HEK293 (cell line): ENCODE data around the gene KRT4.

Experiments
- CTCF ChIA-PET: fragments of 350-600 bp; formaldehyde crosslinking; extraction: SDS; loops from one replicate; lab custom pipeline; 2021; ENCODE audit warnings: antibody characterized with exemption; lab: Yijun Ruan, JAX
- POLR2A ChIA-PET: fragments of 300-600 bp; formaldehyde crosslinking; extraction: SDS; loops from one replicate; lab custom pipeline; 2020; ENCODE audit warnings: antibody characterized with exemption, inconsistent platforms; lab: Yijun Ruan, JAX
- H3K27ac ChIP-seq: fragments of 200-500 bp; sonication (Bioruptor generic); 2 replicates; pipeline ENCODE4 v1.5.1; 2014; ENCODE audit warnings: low read depth, low read length, control low read depth, inconsistent platforms; ENCODE audit errors: extremely low read depth
- H3K36me3 ChIP-seq, 2 experiments: fragments of 200-500 bp in 1 of 2; sonication (Bioruptor generic) in 1 of 2; 1 replicate in 1 of 2; 2 replicates in 1 of 2; pipeline ENCODE4 v1.5.1; 2014 to 2017; ENCODE audit warnings: inconsistent platforms in 2 of 2, low read length in 2 of 2; ENCODE audit not compliant: control insufficient read depth in 2 of 2, insufficient read depth in 1 of 2
- H3K4me1 ChIP-seq: fragments of 200-500 bp; sonication (Bioruptor generic); 2 replicates; pipeline ENCODE4 v1.5.1; 2014; ENCODE audit warnings: mild to moderate bottlenecking, low read length, inconsistent platforms; ENCODE audit not compliant: control insufficient read depth, insufficient read depth
- H3K4me3 ChIP-seq: 2 replicates; pipeline ENCODE4 v1.5.1; 2011; ENCODE audit warnings: low read depth, mild to moderate bottlenecking, control low read depth, low read length, moderate library complexity
- H3K9me3 ChIP-seq: fragments of 200-500 bp; sonication (Bioruptor generic); 2 replicates; pipeline ENCODE4 v1.5.1; 2014; ENCODE audit warnings: low read depth, low read length, inconsistent platforms; ENCODE audit not compliant: control insufficient read depth, insufficient read depth
- HOXD13 ChIP-seq: sonication (generic); formaldehyde crosslinking; IDR thresholded peaks from 2 replicates; pipeline ENCODE4 v1.8.0; 2022; ENCODE audit warnings: missing genetic modification reagents, borderline replicate concordance
- OSR2 ChIP-seq: fragments of 450-650 bp; formaldehyde crosslinking; IDR thresholded peaks from 2 replicates; pipeline ENCODE4 v1.5.1; 2016; ENCODE audit warnings: missing biosample characterization, missing genetic modification characterization
- PATZ1 ChIP-seq: fragments of 450-650 bp; formaldehyde crosslinking; IDR thresholded peaks from 2 replicates; pipeline ENCODE4 v1.5.1; 2016; ENCODE audit warnings: missing biosample characterization, missing genetic modification characterization
- SCRT2 ChIP-seq: fragments of 450-650 bp; formaldehyde crosslinking; IDR thresholded peaks from 2 replicates; pipeline ENCODE4 v1.5.1; 2016; ENCODE audit warnings: missing biosample characterization, missing genetic modification characterization
- SP3 ChIP-seq: fragments of 450-650 bp; formaldehyde crosslinking; IDR thresholded peaks from 2 replicates; pipeline ENCODE4 v1.5.1; 2016; ENCODE audit warnings: missing biosample characterization, missing genetic modification characterization
- TSHZ1 ChIP-seq: fragments of 450-650 bp; formaldehyde crosslinking; IDR thresholded peaks from 2 replicates; pipeline ENCODE4 v1.5.1; 2016; ENCODE audit warnings: missing biosample characterization, missing genetic modification characterization, borderline replicate concordance
- ZBTB11 ChIP-seq: fragments of 450-650 bp; formaldehyde crosslinking; conservative IDR thresholded peaks from 2 replicates; pipeline ENCODE4 v1.5.1; 2016; ENCODE audit warnings: low read depth, missing biosample characterization, missing genetic modification characterization
- ZBTB21 ChIP-seq: fragments of 450-650 bp; formaldehyde crosslinking; IDR thresholded peaks from 2 replicates; pipeline ENCODE4 v1.5.1; 2017; ENCODE audit warnings: missing biosample characterization, missing genetic modification characterization
- ZBTB44 ChIP-seq: fragments of 450-650 bp; IDR thresholded peaks from 2 replicates; pipeline ENCODE4 v1.5.1; 2018; ENCODE audit warnings: missing biosample characterization, mild to moderate bottlenecking, missing genetic modification characterization
- ZNF175 ChIP-seq: fragments of 450-650 bp; formaldehyde crosslinking; IDR thresholded peaks from 2 replicates; pipeline ENCODE4 v1.5.1; 2016; ENCODE audit warnings: missing biosample characterization, missing genetic modification characterization
- ZNF202 ChIP-seq: fragments of 450-650 bp; formaldehyde crosslinking; IDR thresholded peaks from 2 replicates; pipeline ENCODE4 v1.5.1; 2016; ENCODE audit warnings: missing biosample characterization, missing genetic modification characterization, borderline replicate concordance
- ZNF221 ChIP-seq: fragments of 450-650 bp; formaldehyde crosslinking; IDR thresholded peaks from 2 replicates; pipeline ENCODE4 v1.5.1; 2017; ENCODE audit warnings: missing biosample characterization, missing genetic modification characterization, borderline replicate concordance
- ZNF433 ChIP-seq: fragments of 450-650 bp; formaldehyde crosslinking; IDR thresholded peaks from 2 replicates; pipeline ENCODE4 v1.5.1; 2016; ENCODE audit warnings: missing biosample characterization, missing genetic modification characterization, low read depth
- ZNF548 ChIP-seq: fragments of 450-650 bp; formaldehyde crosslinking; IDR thresholded peaks from 2 replicates; pipeline ENCODE4 v1.5.1; 2016; ENCODE audit warnings: missing biosample characterization, missing genetic modification characterization
- ZNF561 ChIP-seq: fragments of 450-650 bp; IDR thresholded peaks from 2 replicates; pipeline ENCODE4 v1.5.1; 2018; ENCODE audit warnings: missing biosample characterization, missing genetic modification characterization, borderline replicate concordance
- ZNF629 ChIP-seq: fragments of 450-650 bp; formaldehyde crosslinking; IDR thresholded peaks from 2 replicates; pipeline ENCODE4 v1.5.1; 2017; ENCODE audit warnings: missing biosample characterization, missing genetic modification characterization
- ZNF670 ChIP-seq: fragments of 450-650 bp; formaldehyde crosslinking; IDR thresholded peaks from 2 replicates; pipeline ENCODE4 v1.5.1; 2016; ENCODE audit warnings: missing biosample characterization, missing genetic modification characterization, low read depth
- ZNF701 ChIP-seq: fragments of 450-650 bp; formaldehyde crosslinking; IDR thresholded peaks from 2 replicates; pipeline ENCODE4 v1.5.1; 2016; ENCODE audit warnings: missing biosample characterization, missing genetic modification characterization
- ZNF747 ChIP-seq: fragments of 450-650 bp; formaldehyde crosslinking; IDR thresholded peaks from 2 replicates; pipeline ENCODE4 v1.5.1; 2016; ENCODE audit warnings: missing biosample characterization, missing genetic modification characterization
- ZSCAN18 ChIP-seq: fragments of 450-650 bp; formaldehyde crosslinking; IDR thresholded peaks from 2 replicates; pipeline ENCODE4 v1.5.1; 2016; ENCODE audit warnings: missing biosample characterization, missing genetic modification characterization
- ZSCAN30 ChIP-seq: fragments of 450-650 bp; IDR thresholded peaks from 2 replicates; pipeline ENCODE4 v1.5.1; 2018; ENCODE audit warnings: missing biosample characterization, mild to moderate bottlenecking, missing genetic modification characterization, moderate library complexity

Gene KRT4

GRCh38 chr12:52806169-52806811 is 7.6 kb downstream of the KRT4 start:
- POLR2A ChIA-PET, result no interaction called here
- Histone ChIP-seq H3K36me3 (no peaks in the 10 kb centered on the region), H3K4me1 (no peaks in the 10 kb centered on the region; the same call in 1 of the 2 replicates), H3K27ac (no peak overlapping the region)
- TF ChIP-seq TSHZ1 (no peak), ZNF548 (tag by site-specific recombination) (no peak), ZSCAN30 (no peak), ZNF221 (tag by site-specific recombination) (no peak), ZNF433 (no peak), ZNF175 (no peak), ZNF747 (no peak), ZNF670 (tag by site-specific recombination) (no peak), HOXD13 (no peak), ZBTB21 (no peak)
- TF ChIP-seq, all 188 proteins: peak for 0
- CTCF ChIA-PET, result no interaction called here
- Histone ChIP-seq H3K9me3 (no peaks in the 10 kb centered on the region), H3K4me3 (no peak overlapping the region)

- H3K36me3 ChIP-seq, result no peaks in the 10 kb centered on the region
- H3K27ac ChIP-seq, result no peak overlapping the region
- ChIA-PET POLR2A (no interaction called here), CTCF (no interaction called here)
- TF ChIP-seq SP3, result no peak
- TF ChIP-seq ZNF561 (tag by site-specific recombination), result no peak
- TF ChIP-seq ZNF629, result no peak
- no peak overlapping the region for H3K4me3 ChIP-seq
- no peaks in the 10 kb centered on the region; the same call in 1 of the 2 replicates for H3K4me1 ChIP-seq
- no peaks in the 10 kb centered on the region for H3K9me3 ChIP-seq
Measured at GRCh38 chr12:52805739-52806138, 8.2 kb downstream of the KRT4 start.

GRCh38 chr12:52805000-52805399 is 8.9 kb downstream of the KRT4 start:
- H3K27ac ChIP-seq, result no peak overlapping the region
- H3K4me3 ChIP-seq, result no peak overlapping the region
- H3K36me3 ChIP-seq, result no peaks in the 10 kb centered on the region
- ChIA-PET CTCF (interaction anchor here (0.6 kb wide), 1 partner anchor 80 kb away, joined by 3 read pairs; no protein-coding TSS in a partner anchor), POLR2A (no interaction called here)
- no peaks in the 10 kb centered on the region; the same call in 1 of the 2 replicates for H3K4me1 ChIP-seq
- H3K9me3 ChIP-seq, result no peaks in the 10 kb centered on the region
- TF ChIP-seq ZNF670 (tag by site-specific recombination) (no peak), PATZ1 (tag by site-specific recombination) (no peak), OSR2 (no peak), ZNF701 (tag by site-specific recombination) (no peak), ZNF202 (tag by site-specific recombination) (no peak), ZSCAN18 (tag by site-specific recombination) (no peak), SCRT2 (tag by site-specific recombination) (no peak), ZBTB44 (tag by site-specific recombination) (no peak), ZBTB11 (tag by site-specific recombination) (no peak)
